Loucy (cell line): Measurements from ENCODE around the gene PPM1L.

Experiments used
- CTCF ChIP-seq: fragments of 200-600 bp; sonication (generic); conservative IDR thresholded peaks from 2 replicates; pipeline ENCODE4 v1.5.1; 2014; ENCODE audit warnings: mild to moderate bottlenecking, antibody characterized with exemption, low read length
- EZH2phosphoT487 ChIP-seq: fragments of 200-600 bp; IDR thresholded peaks from 2 replicates; pipeline ENCODE4 v1.6.1; 2018; ENCODE audit warnings: antibody characterized with exemption, mild to moderate bottlenecking, moderate library complexity, borderline replicate concordance

- TF ChIP-seq CTCF: no peak
- no peak for TF ChIP-seq EZH2phosphoT487
These were observed 252.1 kb downstream of the PPM1L start for GRCh38 chr3:161008086-161008485.
